K562 (cell line): ENCODE data around the gene SLC15A1. TPM values are rescaled to one million over a fixed set of nuclear protein-coding genes. Genes with fewer than 3 reads are reported as not detected.

ENCODE experiments used
- ATAC-seq: fragments of 200-7000 bp; cut with Tn5 transposase; 3 replicates; pipeline ENCODE4 v1.9.1; 2020; ENCODE audit warnings: moderate library complexity
- BruUV-seq: library from RNA; stranded (reverse); fragments of 400-500 nt; replicated peaks from 2 replicates; lab custom pipeline; 2021; lab: Mats Ljungman, UMichigan
- CTCF ChIA-PET: fragments of 300-600 bp; formaldehyde crosslinking; extraction: SDS; loops from one replicate; lab custom pipeline; 2021; ENCODE audit warnings: low intra/inter-chr PET ratio; lab: Yijun Ruan, JAX
- POLR2A ChIA-PET: fragments of 300-600, 350-650 bp; sonication (Branson Sonifier 250); formaldehyde crosslinking; extraction: SDS; loops from one replicate; lab custom pipeline; 2021; ENCODE audit warnings: antibody characterized with exemption, inconsistent platforms; lab: Yijun Ruan, JAX
- DNase-seq, 4 experiments: peaks; one replicate each; pipeline versions ENCODE4 v3.0.0 to v3.0.0-alpha.2; 2011 to 2018; ENCODE audit warnings: low spot score in 3 of 4, mixed read lengths in 3 of 4; ENCODE audit errors: extremely low read depth in 1 of 4
- FAIRE-seq: peaks from 2 replicates; lab custom pipeline; 2011; peaks lifted over from hg19 to GRCh38; lab: Jason Lieb, UNC
- H2AFZ ChIP-seq: 2 replicates; pipeline ENCODE4 v1.6.0; 2011; ENCODE audit warnings: low read depth, low read length, control low read depth, inconsistent platforms
- H3K27ac ChIP-seq: fragments of 200-600 bp; 3 replicates; pipeline ENCODE4 v1.8.0; 2011; ENCODE audit warnings: low read depth, mild to moderate bottlenecking, control low read depth, inconsistent platforms, low read length, moderate library complexity, mixed read lengths; ENCODE audit errors: extremely low read depth
- H3K27me3 ChIP-seq, 2 experiments: fragments of 300-600 bp in 1 of 2; 2 replicates in 1 of 2; 3 replicates in 1 of 2; pipeline versions ENCODE4 v1.6.0 to v1.8.0; 2011; ENCODE audit warnings: inconsistent platforms in 2 of 2, low read length in 2 of 2, mild to moderate bottlenecking in 1 of 2, mixed read lengths in 1 of 2, moderate library complexity in 1 of 2; ENCODE audit not compliant: control insufficient read depth in 2 of 2, insufficient read depth in 2 of 2
- H3K36me3 ChIP-seq: fragments of 300-600 bp; 3 replicates; pipeline ENCODE4 v1.8.0; 2011; ENCODE audit warnings: mild to moderate bottlenecking, low read length, inconsistent platforms; ENCODE audit not compliant: control insufficient read depth, insufficient read depth
- H3K4me1 ChIP-seq, 2 experiments: fragments of 200-600 bp in 1 of 2; replicated peaks in 1 of 2; 2 replicates in 1 of 2; 3 replicates in 1 of 2; pipeline versions ENCODE4 v1.5.1 to v1.8.0; 2011; ENCODE audit warnings: inconsistent platforms in 2 of 2, low read length in 2 of 2, mild to moderate bottlenecking in 1 of 2, mixed read lengths in 1 of 2, moderate library complexity in 1 of 2; ENCODE audit not compliant: control insufficient read depth in 2 of 2, insufficient read depth in 2 of 2
- H3K4me2 ChIP-seq: 2 replicates; pipeline ENCODE4 v1.6.1; 2011; ENCODE audit warnings: low read length, control low read depth, inconsistent platforms, mixed read lengths; ENCODE audit not compliant: insufficient read depth
- H3K4me3 ChIP-seq: fragments of 200-600 bp; sonication (generic), shearing (Covaris generic); 2 replicates; pipeline ENCODE4 v1.5.1; 2016; ENCODE audit warnings: control low read depth, inconsistent platforms
- H3K79me2 ChIP-seq: fragments of 200-600 bp; 3 replicates; pipeline ENCODE4 v1.8.0; 2011; ENCODE audit warnings: low read length, inconsistent platforms; ENCODE audit not compliant: control insufficient read depth, insufficient read depth
- H3K9ac ChIP-seq, 2 experiments: 2 replicates each; pipeline versions ENCODE4 v1.6.0 to v1.6.1; 2011; ENCODE audit warnings: low read depth in 2 of 2, low read length in 2 of 2, control low read depth in 1 of 2, inconsistent platforms in 1 of 2, mild to moderate bottlenecking in 1 of 2, mixed read lengths in 1 of 2; ENCODE audit not compliant: insufficient read depth in 1 of 2
- H3K9me1 ChIP-seq: one replicate; pipeline ENCODE4 v1.6.0; 2011; ENCODE audit warnings: inconsistent platforms, mild to moderate bottlenecking, low read length, moderate library complexity; ENCODE audit not compliant: control insufficient read depth, insufficient read depth
- H3K9me3 ChIP-seq: replicated peaks from 2 replicates; pipeline ENCODE4 v1.5.1; 2011; ENCODE audit warnings: low read depth, low read length, inconsistent platforms; ENCODE audit not compliant: control insufficient read depth, insufficient read depth
- H4K20me1 ChIP-seq: replicated peaks from 2 replicates; pipeline ENCODE4 v1.6.1; 2011; ENCODE audit warnings: low read length, inconsistent platforms, mixed read lengths; ENCODE audit not compliant: control insufficient read depth, insufficient read depth
- CBX5 ChIP-seq: IDR thresholded peaks from 2 replicates; pipeline ENCODE4 v1.6.1; 2014; ENCODE audit warnings: low read depth, borderline replicate concordance
- CSDE1 ChIP-seq, 2 experiments: fragments of 450-650 bp; IDR thresholded peaks; 2 replicates each; pipeline ENCODE4 v1.6.1; 2016; ENCODE audit warnings: mild to moderate bottlenecking in 1 of 2
- EZH2 ChIP-seq: IDR thresholded peaks from 2 replicates; pipeline ENCODE4 v1.6.1; 2012; ENCODE audit warnings: low read depth, mild to moderate bottlenecking, inconsistent platforms, low read length, borderline replicate concordance
- JUN ChIP-seq, 2 experiments: sonication (generic) in 1 of 2; formaldehyde crosslinking in 1 of 2; IDR thresholded peaks; 2 replicates each; pipeline versions ENCODE4 v1.6.1 to v1.8.0; 2012 to 2022; ENCODE audit warnings: borderline replicate concordance in 2 of 2, mild to moderate bottlenecking in 2 of 2, improper control_type of control experiment in 1 of 2, low read depth in 1 of 2, low read length in 1 of 2, missing genetic modification reagents in 1 of 2
- NONO ChIP-seq, 2 experiments: fragments of 200-400 bp in 1 of 2; fragments of 450-650 bp in 1 of 2; formaldehyde crosslinking in 1 of 2; IDR thresholded peaks; 2 replicates each; pipeline ENCODE4 v1.6.1; 2017; ENCODE audit warnings: low read depth in 2 of 2, mild to moderate bottlenecking in 2 of 2, moderate library complexity in 2 of 2, low read length in 1 of 2
- POLR2AphosphoS5 ChIP-seq: IDR thresholded peaks from 2 replicates; pipeline ENCODE4 v1.6.1; 2011; ENCODE audit warnings: mild to moderate bottlenecking, low read depth, low read length, moderate library complexity; ENCODE audit not compliant: control insufficient read depth, insufficient read depth
- SMC3 ChIP-seq: conservative IDR thresholded peaks from 2 replicates; pipeline ENCODE4 v1.6.1; 2011; ENCODE audit warnings: low read depth, low read length, improper control_type of control experiment; ENCODE audit not compliant: insufficient read depth
- ZNF184 ChIP-seq: sonication (generic); formaldehyde crosslinking; IDR thresholded peaks from 2 replicates; pipeline ENCODE4 v1.5.0; 2020; ENCODE audit warnings: missing genetic modification reagents
- ZNF239 ChIP-seq: fragments of 250-450 bp; sonication (Bioruptor Pico); IDR thresholded peaks from 2 replicates; pipeline ENCODE4 v1.4.0; 2020; ENCODE audit warnings: mild to moderate bottlenecking
- ZNF324 ChIP-seq: fragments of 250-450 bp; sonication (Bioruptor Pico); IDR thresholded peaks from 2 replicates; pipeline ENCODE4 v1.4.0; 2020; ENCODE audit warnings: mild to moderate bottlenecking
- WGBS: fragments of 100-300 bp; shearing (Covaris generic); methylation state at CpG from one replicate; pipeline ENCODE4 v1.1.6; 2016; ENCODE audit warnings: low coverage, mixed read lengths; ENCODE audit not compliant: insufficient coverage; ENCODE audit errors: missing lambda C conversion rate; 5-methylcytosine and 5-hydroxymethylcytosine counted together
- in situ Hi-C: fragments of 300-500 bp; cut with MboI; formaldehyde crosslinking; loops from 4 replicates; pipeline ENCODE4 v1.15.0; 2018; ENCODE audit warnings: inconsistent platforms, mixed read lengths
- intact Hi-C: fragments of 100-400 bp; cut with micrococcal nuclease; formaldehyde crosslinking; loops from 2 replicates; pipeline ENCODE4 v1.14.2; 2022
- polyA plus RNA-seq, 8 experiments: library from polyadenylated mRNA; depleted of rRNA in 4 of 8; stranded (reverse) in 5 of 8; unstranded in 3 of 8; fragments of >200 nt; fragmentation: Nextera tagmentation in 2 of 8; fragmentation: Illumina TruSeq in 1 of 8; extraction: Ambion mirVana in 2 of 8; extraction: Trizol in 1 of 8; gene quantifications; 2 replicates each; pipeline versions ENCODE4 v1.2.1 to v1.2.3, GENCODE V29; 2011 to 2014; ENCODE audit warnings: inconsistent platforms in 1 of 8, missing spikeins in 1 of 8
- total RNA-seq, 7 experiments: library from RNA; depleted of rRNA in 6 of 7; stranded (reverse); fragments of >200 nt in 6 of 7; fragmentation: Illumina TruSeq in 2 of 7; extraction: Trizol in 2 of 7; gene quantifications; 2 replicates each; pipeline versions ENCODE4 v1.2.1 to v1.2.3, GENCODE V29; 2011 to 2021; ENCODE audit warnings: low replicate concordance in 1 of 7
- TF ChIP-seq, protein P1 (sequence below): fragments of 250-450 bp; sonication (Bioruptor Pico); IDR thresholded peaks from 2 replicates; pipeline ENCODE4 v1.4.0; 2020; ENCODE audit warnings: mild to moderate bottlenecking
- TF ChIP-seq, protein P2 (sequence below): fragments of 450-650 bp; formaldehyde crosslinking; IDR thresholded peaks from 2 replicates; pipeline ENCODE4 v1.4.0; 2020; ENCODE audit warnings: mild to moderate bottlenecking, moderate library complexity
- TF ChIP-seq, protein P3 (sequence below): fragments of 200-400 bp; formaldehyde crosslinking; IDR thresholded peaks from 2 replicates; pipeline ENCODE4 v1.6.1; 2017; ENCODE audit warnings: mild to moderate bottlenecking, low read depth, low read length, moderate library complexity
- TF ChIP-seq, protein P4 (sequence below), 2 experiments: fragments of 450-650 bp; IDR thresholded peaks; 2 replicates each; pipeline ENCODE4 v1.6.1; 2016

SLC15A1 gene
- total and polyA plus RNA-seq, 9 of the 15 experiments (the other 6 are each of a cell fraction or from before 2014, with no cell fraction given), result not detected

DNA sequence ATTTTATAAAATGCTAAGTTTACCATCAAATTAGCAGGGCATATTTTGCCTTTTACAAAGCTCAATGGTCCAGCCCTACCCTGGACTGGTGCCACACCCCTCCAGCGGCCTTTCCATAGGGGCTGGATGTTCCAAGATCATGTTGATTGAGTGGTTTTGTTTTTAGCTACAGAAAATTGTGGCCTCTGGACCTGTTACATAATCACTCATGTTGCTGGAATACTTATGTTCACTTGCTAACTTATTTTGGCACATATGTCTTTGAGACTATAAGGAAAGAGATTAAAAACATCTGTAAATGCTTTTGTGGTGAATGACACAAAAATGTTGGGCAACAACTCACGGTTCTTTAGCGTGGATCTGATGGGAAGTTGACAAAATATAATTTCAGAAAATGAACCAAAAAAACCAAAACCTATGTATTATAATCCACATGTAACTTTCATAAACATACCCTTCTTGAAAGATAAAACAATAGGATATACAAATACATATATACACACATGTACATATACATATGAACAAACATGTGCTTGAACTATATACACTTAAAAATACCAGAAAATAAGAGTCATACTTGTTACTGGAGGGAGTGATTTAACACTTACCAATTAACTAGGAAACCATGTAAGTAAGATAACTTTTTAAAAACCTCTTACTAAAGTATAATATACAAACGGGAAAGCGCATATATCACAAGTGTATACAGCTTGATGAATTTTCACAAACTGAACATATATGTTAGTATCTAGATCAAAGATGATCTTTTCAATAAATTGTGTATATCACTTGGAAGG, 46.6 kb upstream of the SLC15A1 start:
- ATAC-seq, result no peak
- TF ChIP-seq, protein P1, sequence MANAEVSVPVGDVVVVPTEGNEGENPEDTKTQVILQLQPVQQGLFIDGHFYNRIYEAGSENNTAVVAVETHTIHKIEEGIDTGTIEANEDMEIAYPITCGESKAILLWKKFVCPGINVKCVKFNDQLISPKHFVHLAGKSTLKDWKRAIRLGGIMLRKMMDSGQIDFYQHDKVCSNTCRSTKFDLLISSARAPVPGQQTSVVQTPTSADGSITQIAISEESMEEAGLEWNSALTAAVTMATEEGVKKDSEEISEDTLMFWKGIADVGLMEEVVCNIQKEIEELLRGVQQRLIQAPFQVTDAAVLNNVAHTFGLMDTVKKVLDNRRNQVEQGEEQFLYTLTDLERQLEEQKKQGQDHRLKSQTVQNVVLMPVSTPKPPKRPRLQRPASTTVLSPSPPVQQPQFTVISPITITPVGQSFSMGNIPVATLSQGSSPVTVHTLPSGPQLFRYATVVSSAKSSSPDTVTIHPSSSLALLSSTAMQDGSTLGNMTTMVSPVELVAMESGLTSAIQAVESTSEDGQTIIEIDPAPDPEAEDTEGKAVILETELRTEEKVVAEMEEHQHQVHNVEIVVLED (CRISPR knock-in tag), result no peak
- no peak for TF ChIP-seq POLR2AphosphoS5
- TF ChIP-seq NONO (IDR thresholded peaks at IDR 0.05; ENCODE audit: low read depth in 2 of 2, low read length in 1 of 2), result no peak
- TF ChIP-seq CBX5, result no peak
- TF ChIP-seq JUN (IDR thresholded peaks at IDR 0.05; ENCODE audit: borderline replicate concordance, low read depth, low read length), result no peak
- TF ChIP-seq JUN (CRISPR knock-in tag; IDR thresholded peaks at IDR 0.05; ENCODE audit: borderline replicate concordance), result no peak
- no peak for TF ChIP-seq ZNF324 (CRISPR knock-in tag)
- TF ChIP-seq CSDE1 (IDR thresholded peaks at IDR 0.05), result no peak
- TF ChIP-seq SMC3, result no peak
- TF ChIP-seq, protein P2, sequence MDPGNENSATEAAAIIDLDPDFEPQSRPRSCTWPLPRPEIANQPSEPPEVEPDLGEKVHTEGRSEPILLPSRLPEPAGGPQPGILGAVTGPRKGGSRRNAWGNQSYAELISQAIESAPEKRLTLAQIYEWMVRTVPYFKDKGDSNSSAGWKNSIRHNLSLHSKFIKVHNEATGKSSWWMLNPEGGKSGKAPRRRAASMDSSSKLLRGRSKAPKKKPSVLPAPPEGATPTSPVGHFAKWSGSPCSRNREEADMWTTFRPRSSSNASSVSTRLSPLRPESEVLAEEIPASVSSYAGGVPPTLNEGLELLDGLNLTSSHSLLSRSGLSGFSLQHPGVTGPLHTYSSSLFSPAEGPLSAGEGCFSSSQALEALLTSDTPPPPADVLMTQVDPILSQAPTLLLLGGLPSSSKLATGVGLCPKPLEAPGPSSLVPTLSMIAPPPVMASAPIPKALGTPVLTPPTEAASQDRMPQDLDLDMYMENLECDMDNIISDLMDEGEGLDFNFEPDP (CRISPR knock-in tag), result no peak
- TF ChIP-seq, protein P3, sequence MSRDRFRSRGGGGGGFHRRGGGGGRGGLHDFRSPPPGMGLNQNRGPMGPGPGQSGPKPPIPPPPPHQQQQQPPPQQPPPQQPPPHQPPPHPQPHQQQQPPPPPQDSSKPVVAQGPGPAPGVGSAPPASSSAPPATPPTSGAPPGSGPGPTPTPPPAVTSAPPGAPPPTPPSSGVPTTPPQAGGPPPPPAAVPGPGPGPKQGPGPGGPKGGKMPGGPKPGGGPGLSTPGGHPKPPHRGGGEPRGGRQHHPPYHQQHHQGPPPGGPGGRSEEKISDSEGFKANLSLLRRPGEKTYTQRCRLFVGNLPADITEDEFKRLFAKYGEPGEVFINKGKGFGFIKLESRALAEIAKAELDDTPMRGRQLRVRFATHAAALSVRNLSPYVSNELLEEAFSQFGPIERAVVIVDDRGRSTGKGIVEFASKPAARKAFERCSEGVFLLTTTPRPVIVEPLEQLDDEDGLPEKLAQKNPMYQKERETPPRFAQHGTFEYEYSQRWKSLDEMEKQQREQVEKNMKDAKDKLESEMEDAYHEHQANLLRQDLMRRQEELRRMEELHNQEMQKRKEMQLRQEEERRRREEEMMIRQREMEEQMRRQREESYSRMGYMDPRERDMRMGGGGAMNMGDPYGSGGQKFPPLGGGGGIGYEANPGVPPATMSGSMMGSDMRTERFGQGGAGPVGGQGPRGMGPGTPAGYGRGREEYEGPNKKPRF, result no peak
- TF ChIP-seq EZH2, result no peak
- TF ChIP-seq ZNF184 (CRISPR knock-in tag), result no peak
- no peak for TF ChIP-seq ZNF239 (CRISPR knock-in tag)
- TF ChIP-seq, protein P4, sequence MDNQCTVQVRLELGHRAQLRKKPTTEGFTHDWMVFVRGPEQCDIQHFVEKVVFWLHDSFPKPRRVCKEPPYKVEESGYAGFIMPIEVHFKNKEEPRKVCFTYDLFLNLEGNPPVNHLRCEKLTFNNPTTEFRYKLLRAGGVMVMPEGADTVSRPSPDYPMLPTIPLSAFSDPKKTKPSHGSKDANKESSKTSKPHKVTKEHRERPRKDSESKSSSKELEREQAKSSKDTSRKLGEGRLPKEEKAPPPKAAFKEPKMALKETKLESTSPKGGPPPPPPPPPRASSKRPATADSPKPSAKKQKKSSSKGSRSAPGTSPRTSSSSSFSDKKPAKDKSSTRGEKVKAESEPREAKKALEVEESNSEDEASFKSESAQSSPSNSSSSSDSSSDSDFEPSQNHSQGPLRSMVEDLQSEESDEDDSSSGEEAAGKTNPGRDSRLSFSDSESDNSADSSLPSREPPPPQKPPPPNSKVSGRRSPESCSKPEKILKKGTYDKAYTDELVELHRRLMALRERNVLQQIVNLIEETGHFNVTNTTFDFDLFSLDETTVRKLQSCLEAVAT (IDR thresholded peaks at IDR 0.05), result no peak
- Histone ChIP-seq H3K27ac (no peak overlapping the region), H3K27me3 (no peaks in the 10 kb centered on the region), H3K9me3 (no peaks in the 10 kb centered on the region), H3K79me2 (no peaks in the 10 kb centered on the region), H3K9ac (no peak overlapping the region), H2AFZ (no peak overlapping the region), H3K4me1 (peaks cover 4 to 14% of the 10 kb centered on the region in 2 experiments; a peak in 4 of 5 replicates), H3K36me3 (peaks cover 35% of the 10 kb centered on the region; the same call in 2 of the 3 replicates), H3K4me2 (no peak overlapping the region), H4K20me1 (no peaks in the 10 kb centered on the region), H3K4me3 (no peak overlapping the region), H3K9me1 (no peaks in the 10 kb centered on the region)
- BruUV-seq, result no TSS peak
- in situ Hi-C loops (no loop called here), intact Hi-C loops (no loop called here)
- POLR2A ChIA-PET, result no interaction called here
- CTCF ChIA-PET, result no interaction called here
- DNase-seq, result no peak
- FAIRE-seq, result no peak
- 79% methylated on average over 5 of the region's 5 CpGs for WGBS
